Measurements from ENCODE around the gene GLRA1. TPM values are rescaled to one million over a fixed set of nuclear protein-coding genes. Genes with fewer than 3 reads are reported as not detected.
A peak's percentile ranks its signal among the peaks of the same experiment; 100 is the strongest.
"Not testable (repeated sequence)": the region's sequence is repeated elsewhere in the genome, so short reads cannot be mapped to it uniquely, and the experiment has no call there.

Gene GLRA1
- total RNA-seq, 1 donor = not detected

DNA sequence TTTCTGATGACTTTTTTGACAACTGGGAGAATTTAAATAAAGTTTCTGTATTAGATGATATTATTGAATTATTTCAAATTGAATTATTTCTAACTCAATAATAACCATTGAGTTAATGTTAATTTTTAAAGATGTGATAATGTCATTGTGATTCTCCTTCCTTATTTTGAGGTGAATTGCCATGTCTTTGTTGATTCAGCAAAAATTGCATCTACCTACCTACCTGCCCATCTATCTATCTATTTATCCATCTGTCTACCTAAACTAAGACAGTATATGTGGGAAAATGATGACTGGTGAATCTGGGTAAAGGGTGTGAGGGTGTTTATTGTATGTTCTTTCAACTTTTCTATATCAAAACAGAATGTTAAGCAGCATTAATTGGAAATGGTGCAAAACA is 77.9 kb downstream of the GLRA1 start:
- no peak overlapping the region for H3K4me3 ChIP-seq (ENCODE audit: low read depth, low read length)
- TF ChIP-seq, protein P1, sequence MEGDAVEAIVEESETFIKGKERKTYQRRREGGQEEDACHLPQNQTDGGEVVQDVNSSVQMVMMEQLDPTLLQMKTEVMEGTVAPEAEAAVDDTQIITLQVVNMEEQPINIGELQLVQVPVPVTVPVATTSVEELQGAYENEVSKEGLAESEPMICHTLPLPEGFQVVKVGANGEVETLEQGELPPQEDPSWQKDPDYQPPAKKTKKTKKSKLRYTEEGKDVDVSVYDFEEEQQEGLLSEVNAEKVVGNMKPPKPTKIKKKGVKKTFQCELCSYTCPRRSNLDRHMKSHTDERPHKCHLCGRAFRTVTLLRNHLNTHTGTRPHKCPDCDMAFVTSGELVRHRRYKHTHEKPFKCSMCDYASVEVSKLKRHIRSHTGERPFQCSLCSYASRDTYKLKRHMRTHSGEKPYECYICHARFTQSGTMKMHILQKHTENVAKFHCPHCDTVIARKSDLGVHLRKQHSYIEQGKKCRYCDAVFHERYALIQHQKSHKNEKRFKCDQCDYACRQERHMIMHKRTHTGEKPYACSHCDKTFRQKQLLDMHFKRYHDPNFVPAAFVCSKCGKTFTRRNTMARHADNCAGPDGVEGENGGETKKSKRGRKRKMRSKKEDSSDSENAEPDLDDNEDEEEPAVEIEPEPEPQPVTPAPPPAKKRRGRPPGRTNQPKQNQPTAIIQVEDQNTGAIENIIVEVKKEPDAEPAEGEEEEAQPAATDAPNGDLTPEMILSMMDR (IDR thresholded peaks at IDR 0.05; ENCODE audit: insufficient read depth, low read length) = no peak
- DNase-seq (ENCODE audit: low read depth) = no peak

DNA sequence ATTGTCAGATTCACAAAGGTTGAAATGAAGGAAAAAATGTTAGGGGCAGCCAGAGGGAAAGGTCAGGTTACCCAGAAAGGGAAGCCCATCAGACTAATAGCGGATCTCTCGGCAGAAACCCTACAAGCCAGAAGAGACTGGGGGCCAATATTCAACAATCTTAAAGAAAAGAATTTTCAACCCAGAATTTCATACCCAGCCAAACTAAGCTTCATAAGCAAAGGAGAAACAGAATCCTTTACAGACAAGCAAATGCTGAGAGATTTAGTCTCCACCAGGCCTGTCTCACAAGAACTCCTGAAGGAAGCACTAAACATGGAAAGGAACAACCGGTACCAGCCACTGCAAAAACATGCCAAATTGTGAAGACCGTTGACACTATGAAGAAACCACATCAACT is 91.8 kb downstream of the GLRA1 start:
- not testable (repeated sequence) for DNase-seq (ENCODE audit: low read depth); H3K4me3 ChIP-seq (ENCODE audit: low read depth, low read length)

DNA sequence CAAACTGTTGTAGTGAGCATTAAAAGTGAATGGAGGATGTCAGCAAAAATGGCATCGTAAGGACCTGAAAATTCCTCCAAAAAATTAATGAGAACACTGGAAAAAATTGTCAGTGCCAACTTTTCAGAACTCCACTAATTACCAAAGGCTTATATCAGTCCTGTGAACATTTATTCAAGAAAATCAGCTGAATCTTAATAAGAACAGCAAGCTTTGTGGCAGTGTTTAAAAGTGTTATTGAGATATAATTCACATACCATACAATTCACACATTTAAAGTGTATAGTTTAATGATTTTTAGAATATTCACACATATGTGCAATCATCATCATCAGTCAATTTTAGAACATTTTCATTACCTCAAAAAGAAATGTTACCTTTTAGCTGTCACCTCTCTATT is 95.3 kb downstream of the GLRA1 start:
- no peak for DNase-seq (ENCODE audit: low read depth)
- H3K4me3 ChIP-seq (ENCODE audit: low read depth, low read length) = no peak overlapping the region
- TF ChIP-seq, protein P1 (IDR thresholded peaks at IDR 0.05; ENCODE audit: insufficient read depth, low read length) = no peak

DNA sequence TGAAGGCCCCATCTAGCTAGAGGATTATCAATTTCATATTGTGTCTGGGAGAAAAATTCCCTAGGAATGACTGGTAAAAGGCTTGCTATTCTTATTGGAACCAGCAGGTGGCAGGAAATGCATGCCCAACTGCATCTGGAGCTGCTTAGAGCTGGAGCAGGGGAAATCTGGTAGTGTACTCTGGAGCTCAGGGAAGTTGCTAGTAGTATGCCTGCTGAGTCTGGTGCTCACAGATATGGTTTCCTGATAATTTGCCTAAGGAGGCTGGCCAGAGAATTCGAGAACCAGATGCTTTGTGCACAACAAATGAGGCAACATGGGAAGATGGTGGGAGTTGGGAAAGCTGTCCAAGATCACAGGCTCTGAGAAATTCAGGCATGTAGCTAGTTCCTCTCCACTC is 99.2 kb downstream of the GLRA1 start:
- TF ChIP-seq, protein P1 (IDR thresholded peaks at IDR 0.05; ENCODE audit: insufficient read depth, low read length) = peak; percentile 94
- peak; percentile 81 for DNase-seq (ENCODE audit: low read depth)
- no peak overlapping the region for H3K4me3 ChIP-seq (ENCODE audit: low read depth, low read length)

DNA sequence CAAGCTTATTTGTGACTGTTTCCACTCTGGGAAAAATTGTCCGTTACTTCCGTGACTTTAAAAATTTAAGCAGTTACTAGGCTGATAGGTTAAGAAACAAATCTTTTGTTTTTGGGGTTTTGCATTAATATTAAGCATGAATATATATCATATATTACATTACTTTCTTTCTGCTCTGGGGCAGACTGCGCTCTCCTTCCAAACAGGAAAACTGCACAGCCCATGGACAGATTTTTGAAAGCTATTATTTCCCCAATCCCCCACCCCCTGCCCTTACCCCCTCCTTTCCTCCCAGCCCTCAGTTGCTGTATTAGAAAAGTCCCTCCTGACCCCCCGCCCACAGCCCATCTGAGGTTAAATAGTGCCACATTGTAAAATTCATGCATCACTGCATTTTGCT is 102.5 kb downstream of the GLRA1 start:
- no peak overlapping the region for H3K4me3 ChIP-seq (ENCODE audit: low read depth, low read length)
- TF ChIP-seq, protein P1 (IDR thresholded peaks at IDR 0.05; ENCODE audit: insufficient read depth, low read length) = no peak
- no peak for DNase-seq (ENCODE audit: low read depth)

DNA sequence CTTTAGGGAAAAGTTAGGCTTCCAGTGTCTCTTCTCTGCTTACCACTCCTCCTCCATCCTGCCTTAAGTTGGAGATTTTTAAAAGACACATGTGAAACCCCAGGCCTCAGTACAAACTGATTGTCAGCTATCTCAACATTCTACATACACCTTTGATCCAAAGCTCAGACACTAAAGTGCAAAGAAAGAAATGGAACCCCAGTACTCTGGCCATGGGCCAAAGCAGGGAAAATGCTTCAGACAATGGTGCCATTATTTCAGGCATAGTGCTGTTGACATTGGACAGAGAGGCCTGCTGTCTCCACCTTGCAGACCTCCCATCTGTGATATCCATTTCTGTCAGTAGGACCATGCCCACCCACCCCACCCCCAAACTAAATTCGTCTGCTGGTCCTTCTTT is 103.7 kb downstream of the GLRA1 start:
- no peak overlapping the region for H3K4me3 ChIP-seq (ENCODE audit: low read depth, low read length)
- DNase-seq (ENCODE audit: low read depth) = no peak
- TF ChIP-seq, protein P1 (IDR thresholded peaks at IDR 0.05; ENCODE audit: insufficient read depth, low read length) = no peak

DNA sequence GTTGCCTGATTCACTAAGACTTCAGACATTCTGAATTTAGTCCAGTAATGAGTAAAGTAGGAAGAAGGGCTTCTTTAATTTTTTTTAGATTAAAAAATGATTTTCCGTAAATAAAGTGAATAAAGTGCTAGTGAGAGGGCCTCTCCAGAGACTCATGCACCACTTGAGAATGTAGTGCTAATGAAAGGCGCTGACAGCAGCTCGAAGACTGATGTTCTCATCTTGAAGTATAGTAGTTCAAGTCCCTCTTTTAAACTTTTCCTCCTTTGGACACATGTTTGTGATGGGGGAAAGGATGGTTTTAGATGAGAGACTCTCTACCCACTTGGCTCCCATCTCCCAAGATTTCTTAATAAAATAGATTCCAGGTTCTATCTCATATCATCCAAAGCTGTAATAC is 104.4 kb downstream of the GLRA1 start:
- H3K4me3 ChIP-seq (ENCODE audit: low read depth, low read length) = no peak overlapping the region
- TF ChIP-seq, protein P1 (IDR thresholded peaks at IDR 0.05; ENCODE audit: insufficient read depth, low read length) = no peak
- no peak for DNase-seq (ENCODE audit: low read depth)

All from fibroblast of the aortic adventitia (primary cell).